Measurements from ENCODE around the gene FBXL13.

The FBXL13 gene

GRCh38 chr7:102976493-102976892 lies 98.1 kb downstream of the FBXL13 start:
- TF ChIP-seq POLR2AphosphoS5 (IDR thresholded peaks at IDR 0.05; ENCODE audit: low read depth) = no peak
- TF ChIP-seq SPI1 (IDR thresholded peaks at IDR 0.05; ENCODE audit: borderline replicate concordance, low read depth) = no peak
- no peak for TF ChIP-seq GABPA (IDR thresholded peaks at IDR 0.05; ENCODE audit: low read depth)
- TF ChIP-seq REST (IDR thresholded peaks at IDR 0.05; ENCODE audit: insufficient replicate concordance, low read depth) = no peak
- no peak for TF ChIP-seq CTCF (IDR thresholded peaks at IDR 0.05; ENCODE audit: insufficient read depth, low read length)
- Histone ChIP-seq H3K4me3 (replicated peaks; ENCODE audit: insufficient read depth, low read length) (no peak overlapping the region), H3K27ac (replicated peaks) (no peak overlapping the region), H3K27me3 (ENCODE audit: insufficient read depth, poor library complexity, severe bottlenecking) (no peaks in the 10 kb centered on the region)
- DNase-seq (ENCODE audit: low read depth in 1 of 2, low spot score in 1 of 2) = no peak

GRCh38 chr7:102975854-102976253 lies 98.7 kb downstream of the FBXL13 start:
- Histone ChIP-seq H3K27me3 (ENCODE audit: insufficient read depth, poor library complexity, severe bottlenecking) (no peaks in the 10 kb centered on the region), H3K4me3 (replicated peaks; ENCODE audit: insufficient read depth, low read length) (no peak overlapping the region), H3K27ac (replicated peaks) (no peak overlapping the region)
- DNase-seq (ENCODE audit: low read depth in 1 of 2, low spot score in 1 of 2) = no peak
- TF ChIP-seq CTCF (IDR thresholded peaks at IDR 0.05; ENCODE audit: insufficient read depth, low read length) (no peak), SPI1 (IDR thresholded peaks at IDR 0.05; ENCODE audit: borderline replicate concordance, low read depth) (no peak), GABPA (IDR thresholded peaks at IDR 0.05; ENCODE audit: low read depth) (no peak), REST (IDR thresholded peaks at IDR 0.05; ENCODE audit: insufficient replicate concordance, low read depth) (no peak), POLR2AphosphoS5 (IDR thresholded peaks at IDR 0.05; ENCODE audit: low read depth) (no peak)

- TF ChIP-seq CTCF (IDR thresholded peaks at IDR 0.05; ENCODE audit: insufficient read depth, low read length) (no peak), REST (IDR thresholded peaks at IDR 0.05; ENCODE audit: insufficient replicate concordance, low read depth) (no peak), POLR2AphosphoS5 (IDR thresholded peaks at IDR 0.05; ENCODE audit: low read depth) (no peak), GABPA (IDR thresholded peaks at IDR 0.05; ENCODE audit: low read depth) (no peak), SPI1 (IDR thresholded peaks at IDR 0.05; ENCODE audit: borderline replicate concordance, low read depth) (no peak)
- Histone ChIP-seq H3K27ac (replicated peaks) (no peak overlapping the region; the same call in 1 of the 2 replicates), H3K27me3 (ENCODE audit: insufficient read depth, poor library complexity, severe bottlenecking) (no peaks in the 10 kb centered on the region), H3K4me3 (replicated peaks; ENCODE audit: insufficient read depth, low read length) (peak overlapping the region; percentile 23)
- no peak for DNase-seq (ENCODE audit: low read depth in 1 of 2, low spot score in 1 of 2)
These were observed 100.0 kb downstream of the FBXL13 start for GRCh38 chr7:102974366-102975236.
